Activated T-helper 2 cell treated with anti-CD3 and anti-CD28 coated beads, Interferon-gamma antibody, Interleukin-2, Interleukin-4, amounts not matched to agents 10 μg/mL and 5 μg/mL and 100 μg/mL, durations not matched to agents 14 hours and 24 hours and 36 hours (primary cell): ENCODE measurements around the gene AKAP13. TPM values are rescaled to one million over a fixed set of nuclear protein-coding genes. Genes with fewer than 3 reads are reported as not detected.
"Not testable (repeated sequence)": the region's sequence is repeated elsewhere in the genome, so short reads cannot be mapped to it uniquely, and the experiment has no call there.

Experiments
- DNase-seq: peaks from one replicate; pipeline ENCODE4 v3.0.0; 2021; ENCODE audit warnings: low spot score
- H3K27ac Mint-ChIP-seq: one replicate; pipeline ENCODE4 v1.8.0; 2021; ENCODE audit warnings: mixed read lengths
- H3K27me3 Mint-ChIP-seq: one replicate; pipeline ENCODE4 v1.8.0; 2021; ENCODE audit warnings: low read depth, mixed read lengths
- H3K36me3 Mint-ChIP-seq: one replicate; pipeline ENCODE4 v1.8.0; 2021; ENCODE audit warnings: low read depth, mixed read lengths
- H3K4me1 Mint-ChIP-seq: one replicate; pipeline ENCODE4 v1.8.0; 2021; ENCODE audit warnings: low read depth, mixed read lengths
- H3K4me3 Mint-ChIP-seq: one replicate; pipeline ENCODE4 v1.8.0; 2021; ENCODE audit warnings: low read depth, mild to moderate bottlenecking, moderate library complexity, mixed read lengths
- H3K9me3 Mint-ChIP-seq: one replicate; pipeline ENCODE4 v1.8.0; 2021; ENCODE audit warnings: mixed read lengths
- intact Hi-C: fragments of 100-400 bp; cut with micrococcal nuclease; formaldehyde crosslinking; loops from one replicate; pipeline ENCODE4 v1.15.1; 2023
- total RNA-seq: library from RNA; stranded (reverse); gene quantifications from 2 replicates; pipeline ENCODE4 v1.2.3, GENCODE V29; 2022

The AKAP13 gene
- total RNA-seq, 1 donor from 2014 or later: 92.1 TPM

DNA sequence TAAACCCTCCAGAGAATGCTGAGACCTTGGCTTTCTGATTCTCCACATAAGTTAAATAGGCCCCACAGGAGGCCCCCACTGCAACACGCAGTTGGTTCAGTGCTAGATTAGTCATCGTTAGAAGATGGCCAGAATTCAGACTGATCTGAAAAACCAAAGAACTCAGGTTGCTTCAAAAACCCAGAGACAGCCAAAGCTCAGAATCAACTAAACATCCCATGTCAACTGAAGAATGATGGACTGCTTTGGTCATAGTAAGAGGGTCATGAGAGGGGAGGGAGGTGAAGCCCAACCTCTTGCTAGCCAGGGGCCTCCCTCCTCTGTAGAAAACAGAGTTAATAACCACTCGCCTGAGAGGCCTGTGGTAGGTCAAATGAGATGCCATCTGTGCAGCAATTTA is 93.1 kb downstream of the AKAP13 start:
- peaks cover 49% of the 10 kb centered on the region for H3K4me1 Mint-ChIP-seq
- no peak overlapping the region for H3K4me3 Mint-ChIP-seq

DNA sequence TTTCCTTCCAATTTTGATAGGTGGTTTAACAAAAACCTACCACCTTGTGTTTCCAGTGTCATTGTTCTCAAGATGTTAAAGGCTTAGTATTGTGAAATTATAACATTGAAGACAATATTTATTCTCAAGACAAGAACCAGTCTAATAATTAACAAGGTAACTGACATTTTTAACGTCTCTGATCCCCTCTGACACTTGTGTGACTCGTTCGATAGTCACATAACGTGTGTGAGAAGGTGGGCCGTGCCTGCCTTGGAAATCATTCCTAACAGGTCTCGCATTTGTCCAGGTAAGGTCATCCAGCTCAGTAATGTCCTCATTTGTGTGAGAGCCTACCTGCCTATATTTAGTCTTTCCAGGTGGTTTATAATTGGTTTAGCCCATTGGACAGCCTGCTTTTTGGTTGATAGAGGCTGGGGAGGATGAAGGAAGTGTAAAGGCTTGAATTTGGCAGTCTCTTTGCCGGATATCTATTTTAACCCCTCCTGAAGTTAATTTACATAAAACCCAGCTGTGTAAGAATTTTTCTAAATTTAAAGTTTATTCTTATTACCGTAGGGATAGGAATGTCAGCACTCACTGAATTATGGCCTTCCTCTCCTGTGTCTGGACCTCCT is 94.4 kb downstream of the AKAP13 start:
- intact Hi-C loops: no loop called here
- Mint-ChIP-seq H3K4me3 (no peak overlapping the region), H3K4me1 (peaks cover 48% of the 10 kb centered on the region), H3K36me3 (no peaks in the 10 kb centered on the region), H3K27ac (no peak overlapping the region), H3K9me3 (no peaks in the 10 kb centered on the region), H3K27me3 (no peaks in the 10 kb centered on the region)
- no peak for DNase-seq

More for the DNA sequence above, 93.1 kb downstream of the AKAP13 start:
- H3K27me3 Mint-ChIP-seq: no peaks in the 10 kb centered on the region
- DNase-seq: no peak
- H3K9me3 Mint-ChIP-seq: no peaks in the 10 kb centered on the region
- no peaks in the 10 kb centered on the region for H3K36me3 Mint-ChIP-seq
- H3K27ac Mint-ChIP-seq: no peak overlapping the region
- intact Hi-C loops: no loop called here

DNA sequence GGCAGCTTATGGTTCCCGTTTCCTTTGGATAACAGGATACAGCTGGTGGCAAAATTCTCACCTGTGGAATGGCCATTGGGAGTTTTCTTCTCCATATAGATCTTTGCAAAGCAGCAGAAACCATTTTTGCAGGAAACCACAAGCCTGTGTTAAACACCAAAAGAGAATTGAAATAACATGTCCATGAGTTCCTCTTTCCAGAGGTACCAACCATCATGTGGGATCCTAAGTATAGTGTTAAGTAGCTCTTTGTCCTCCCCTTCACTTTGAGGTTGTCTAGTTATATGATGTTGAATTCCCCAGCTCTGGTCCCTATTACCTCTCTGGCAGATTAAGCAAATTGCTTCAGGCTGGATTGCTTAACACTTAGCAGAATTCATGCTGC is 94.9 kb downstream of the AKAP13 start:
- H3K27ac Mint-ChIP-seq: no peak overlapping the region
- no peak for DNase-seq
- H3K36me3 Mint-ChIP-seq: no peaks in the 10 kb centered on the region
- peaks cover 45% of the 10 kb centered on the region for H3K4me1 Mint-ChIP-seq
- H3K27me3 Mint-ChIP-seq: no peaks in the 10 kb centered on the region
- no peaks in the 10 kb centered on the region for H3K9me3 Mint-ChIP-seq
- H3K4me3 Mint-ChIP-seq: no peak overlapping the region
- intact Hi-C loops: no loop called here

DNA sequence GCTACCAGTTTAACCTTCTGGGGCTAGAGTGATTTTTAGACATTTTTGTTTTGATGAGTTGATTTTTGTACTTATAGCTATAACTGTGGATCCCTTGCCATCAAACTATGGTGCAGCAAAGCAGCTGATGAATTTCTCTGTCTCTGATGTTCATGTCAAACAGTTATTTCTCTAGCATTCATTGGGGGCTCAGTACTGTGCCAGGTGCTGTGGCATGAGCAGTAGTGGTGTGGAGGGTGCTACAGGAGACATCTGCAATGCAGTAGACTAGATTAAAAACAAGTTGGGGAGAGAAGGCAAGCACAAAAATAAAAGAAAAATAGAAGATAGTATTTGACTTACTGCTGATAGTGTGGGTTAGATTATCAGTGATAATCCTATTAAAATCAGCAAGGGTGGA is 95.3 kb downstream of the AKAP13 start:
- no peak overlapping the region for H3K27ac Mint-ChIP-seq
- DNase-seq: no peak
- intact Hi-C loops: no loop called here
- H3K27me3 Mint-ChIP-seq: no peaks in the 10 kb centered on the region
- H3K4me1 Mint-ChIP-seq: peaks cover 41% of the 10 kb centered on the region
- no peak overlapping the region for H3K4me3 Mint-ChIP-seq
- H3K9me3 Mint-ChIP-seq: no peaks in the 10 kb centered on the region
- no peaks in the 10 kb centered on the region for H3K36me3 Mint-ChIP-seq

DNA sequence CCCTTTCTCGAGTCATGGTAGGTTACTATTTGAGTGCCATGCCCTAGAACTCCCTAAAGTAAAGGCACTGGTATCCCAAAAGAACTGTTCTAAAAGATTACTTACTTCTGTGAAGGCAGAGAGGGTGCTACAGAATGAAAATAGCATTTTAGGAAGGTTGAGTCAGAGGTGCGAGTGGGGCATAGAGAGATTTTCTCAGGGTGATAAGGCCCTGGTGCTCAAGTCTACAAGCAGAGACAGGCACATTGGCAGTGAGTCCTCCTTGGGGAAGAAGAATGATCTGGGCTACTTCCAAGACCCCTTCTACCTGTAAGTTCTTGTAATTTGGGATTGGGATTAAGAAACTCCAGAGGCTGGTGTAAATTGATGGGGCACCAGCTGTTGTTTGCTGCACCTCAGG is 96.7 kb downstream of the AKAP13 start:
- H3K36me3 Mint-ChIP-seq: no peaks in the 10 kb centered on the region
- peaks cover 49% of the 10 kb centered on the region for H3K4me1 Mint-ChIP-seq
- no peak overlapping the region for H3K4me3 Mint-ChIP-seq
- DNase-seq: no peak
- H3K27ac Mint-ChIP-seq: no peak overlapping the region
- H3K27me3 Mint-ChIP-seq: no peaks in the 10 kb centered on the region
- H3K9me3 Mint-ChIP-seq: no peaks in the 10 kb centered on the region
- intact Hi-C loops: no loop called here

DNA sequence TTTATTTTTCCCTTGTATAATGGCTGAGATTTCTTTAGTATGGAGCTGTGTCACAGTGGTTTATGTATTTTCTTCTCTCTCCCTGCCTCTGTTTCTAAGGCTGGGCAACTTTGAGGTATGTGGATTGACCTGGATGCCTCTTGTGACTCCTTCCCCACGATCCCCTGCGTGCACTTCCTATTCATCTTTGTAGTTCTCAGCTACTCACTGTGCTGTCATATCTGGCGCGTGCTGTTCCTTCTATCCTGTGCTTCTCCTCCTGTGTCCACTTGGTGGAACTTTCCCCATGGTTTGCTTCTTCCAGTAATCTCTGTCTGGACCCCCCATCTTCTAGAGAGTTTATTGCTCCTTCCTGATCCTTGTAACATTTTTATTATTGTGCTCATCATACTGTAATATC is 97.3 kb downstream of the AKAP13 start:
- no peak for DNase-seq
- Mint-ChIP-seq H3K36me3 (no peaks in the 10 kb centered on the region), H3K4me1 (peaks cover 53% of the 10 kb centered on the region), H3K27ac (no peak overlapping the region), H3K9me3 (no peaks in the 10 kb centered on the region), H3K4me3 (no peak overlapping the region), H3K27me3 (no peaks in the 10 kb centered on the region)
- intact Hi-C loops: no loop called here

DNA sequence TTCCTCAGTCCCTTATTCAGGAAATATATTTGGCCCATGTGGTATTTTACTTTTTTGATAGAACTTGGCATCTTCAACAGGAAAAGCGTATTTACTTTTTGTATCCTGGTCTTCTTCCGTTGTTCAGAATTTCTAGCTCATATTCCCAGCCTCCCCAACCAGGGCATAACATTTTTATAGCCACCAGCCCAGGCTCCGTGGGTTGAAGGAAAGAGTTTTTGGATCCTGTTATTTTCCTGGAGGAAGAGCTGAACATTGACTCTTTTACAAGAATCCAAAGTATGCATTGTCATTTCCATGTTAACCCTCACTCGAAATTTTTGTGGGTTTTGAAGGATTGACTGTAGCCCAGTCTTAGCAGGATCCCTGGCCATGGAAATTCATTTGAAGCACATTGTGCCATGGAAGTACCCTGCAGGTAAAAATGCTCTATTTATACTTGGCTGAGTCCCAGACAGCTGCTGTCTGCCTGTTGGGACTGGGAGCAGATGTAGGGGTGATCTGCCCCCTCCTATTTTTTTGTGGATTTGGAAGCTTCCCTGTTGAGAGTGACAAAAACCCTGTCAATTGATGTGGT is 98.8 kb downstream of the AKAP13 start:
- Mint-ChIP-seq H3K4me1 (peaks cover 44% of the 10 kb centered on the region), H3K4me3 (no peak overlapping the region), H3K9me3 (no peaks in the 10 kb centered on the region), H3K27ac (no peak overlapping the region), H3K36me3 (no peaks in the 10 kb centered on the region), H3K27me3 (no peaks in the 10 kb centered on the region)
- intact Hi-C loops: no loop called here
- DNase-seq: no peak

DNA sequence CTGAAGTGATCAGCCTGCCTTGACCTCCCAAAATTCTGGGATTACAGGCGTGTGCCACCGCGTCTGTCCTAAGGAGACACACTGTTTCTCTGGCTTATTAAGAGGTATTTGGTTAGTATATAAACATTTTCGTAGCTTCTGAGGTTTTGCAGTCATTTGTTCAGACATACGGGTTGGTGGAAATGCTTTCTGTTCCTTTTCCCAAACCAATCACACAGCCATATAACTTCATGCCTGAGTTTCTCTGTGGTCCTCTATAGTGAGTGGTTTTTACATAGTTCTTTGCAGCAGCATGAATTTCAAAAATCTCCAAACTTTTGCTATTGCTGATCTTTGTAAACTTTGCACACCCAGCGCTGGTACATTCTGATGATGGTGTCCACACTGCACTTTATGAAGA is 100.5 kb downstream of the AKAP13 start:
- Mint-ChIP-seq H3K36me3 (peaks cover 2% of the 10 kb centered on the region), H3K9me3 (no peaks in the 10 kb centered on the region), H3K4me3 (no peak overlapping the region), H3K4me1 (peaks cover 38% of the 10 kb centered on the region), H3K27me3 (no peaks in the 10 kb centered on the region), H3K27ac (peak overlapping the region; percentile 5)
- intact Hi-C loops: no loop called here
- DNase-seq: no peak

DNA sequence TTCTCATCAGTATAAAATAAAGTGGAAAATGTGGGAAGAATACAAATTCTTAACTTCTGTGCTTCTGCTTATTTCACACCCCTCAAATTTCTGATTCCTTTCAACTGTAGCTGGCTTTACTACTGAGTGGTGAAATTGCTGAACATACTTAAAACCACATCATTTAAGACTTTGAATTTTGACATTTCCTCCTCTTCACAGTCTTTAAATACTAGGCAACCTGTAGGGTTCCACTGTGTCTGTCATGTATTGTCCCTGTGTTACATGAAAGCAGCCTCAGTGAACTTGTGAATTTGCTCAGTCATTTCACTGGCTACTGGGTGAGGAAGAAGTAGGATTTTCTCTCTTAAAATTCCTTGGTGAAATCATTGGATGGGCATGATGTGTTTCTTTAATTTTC is 101.1 kb downstream of the AKAP13 start:
- H3K9me3 Mint-ChIP-seq, intact Hi-C loops, H3K36me3 Mint-ChIP-seq, H3K27me3 Mint-ChIP-seq, DNase-seq, H3K4me3 Mint-ChIP-seq: not testable (repeated sequence)
- H3K4me1 Mint-ChIP-seq: peaks cover 42% of the 10 kb centered on the region
- H3K27ac Mint-ChIP-seq: peak overlapping the region; percentile 29

DNA sequence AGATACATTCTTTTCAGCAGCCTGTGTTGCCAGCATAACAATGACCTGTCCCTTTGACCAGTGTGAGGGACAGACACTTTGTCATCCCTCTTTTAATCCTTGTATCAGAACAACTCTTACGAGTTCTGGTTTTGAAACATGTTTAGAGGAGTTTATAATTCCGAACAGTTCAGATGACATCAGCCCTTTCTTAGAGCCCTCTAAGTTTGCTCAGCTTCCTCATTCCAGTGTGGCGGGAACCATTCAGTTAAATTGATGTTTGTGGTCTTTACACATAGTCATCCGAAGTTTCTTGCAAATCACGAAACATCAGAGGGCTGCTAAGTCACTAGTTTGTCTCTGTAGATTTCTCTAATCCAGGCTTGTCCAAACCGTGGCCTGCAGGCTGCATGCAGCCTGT is 102.5 kb downstream of the AKAP13 start:
- Mint-ChIP-seq H3K27ac (no peak overlapping the region), H3K4me3 (no peak overlapping the region), H3K4me1 (peaks cover 35% of the 10 kb centered on the region), H3K27me3 (no peaks in the 10 kb centered on the region), H3K36me3 (peaks cover 4% of the 10 kb centered on the region), H3K9me3 (no peaks in the 10 kb centered on the region)
- intact Hi-C loops: no loop called here
- no peak for DNase-seq

DNA sequence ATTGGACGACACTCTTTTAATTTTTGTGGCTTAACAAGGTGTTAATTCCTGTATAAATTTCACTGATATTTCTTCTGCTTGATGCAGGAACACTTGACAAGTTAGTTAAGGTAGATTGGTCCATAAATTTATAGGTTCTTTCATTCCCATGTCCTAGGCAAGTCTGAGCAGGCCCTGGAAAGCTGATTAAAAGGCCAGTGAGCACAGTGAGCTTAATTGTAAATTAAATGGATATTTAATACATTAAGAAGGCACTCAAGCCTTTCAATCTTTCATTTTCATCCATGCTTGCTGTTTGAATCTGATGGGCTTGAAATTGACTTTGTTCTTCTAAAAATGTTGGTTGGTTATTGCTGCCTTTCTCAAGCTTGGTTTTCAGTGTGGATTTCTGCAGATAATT is 103.6 kb downstream of the AKAP13 start:
- H3K4me1 Mint-ChIP-seq: peaks cover 43% of the 10 kb centered on the region
- H3K27ac Mint-ChIP-seq, DNase-seq, H3K27me3 Mint-ChIP-seq, H3K36me3 Mint-ChIP-seq, H3K4me3 Mint-ChIP-seq, intact Hi-C loops, H3K9me3 Mint-ChIP-seq: not testable (repeated sequence)

DNA sequence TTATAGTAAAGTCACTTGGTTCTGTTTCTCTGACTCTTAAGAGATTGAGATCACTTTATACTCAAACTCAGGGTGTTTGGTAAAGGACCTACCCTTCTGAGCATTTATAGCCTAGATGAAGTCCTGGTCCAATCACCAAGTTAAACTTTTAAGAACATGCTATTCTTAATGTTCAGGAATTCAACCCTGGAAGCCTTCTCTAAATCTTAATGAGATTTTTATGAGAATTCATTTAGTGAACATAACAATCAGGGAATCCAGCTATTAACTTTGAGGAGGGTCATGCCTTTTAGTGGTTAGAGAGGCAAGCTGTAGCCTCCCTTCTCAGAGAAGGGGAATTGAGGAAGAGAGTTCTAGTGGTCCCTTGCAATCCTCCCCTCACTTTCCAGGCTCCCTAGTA is 104.5 kb downstream of the AKAP13 start:
- intact Hi-C loops: loop anchor here (5.0 kb wide), 1 partner anchor 132 kb away; no protein-coding TSS in a partner anchor
- not testable (repeated sequence) for H3K36me3 Mint-ChIP-seq, H3K27me3 Mint-ChIP-seq, DNase-seq, H3K27ac Mint-ChIP-seq, H3K4me3 Mint-ChIP-seq, H3K9me3 Mint-ChIP-seq
- H3K4me1 Mint-ChIP-seq: peaks cover 53% of the 10 kb centered on the region

DNA sequence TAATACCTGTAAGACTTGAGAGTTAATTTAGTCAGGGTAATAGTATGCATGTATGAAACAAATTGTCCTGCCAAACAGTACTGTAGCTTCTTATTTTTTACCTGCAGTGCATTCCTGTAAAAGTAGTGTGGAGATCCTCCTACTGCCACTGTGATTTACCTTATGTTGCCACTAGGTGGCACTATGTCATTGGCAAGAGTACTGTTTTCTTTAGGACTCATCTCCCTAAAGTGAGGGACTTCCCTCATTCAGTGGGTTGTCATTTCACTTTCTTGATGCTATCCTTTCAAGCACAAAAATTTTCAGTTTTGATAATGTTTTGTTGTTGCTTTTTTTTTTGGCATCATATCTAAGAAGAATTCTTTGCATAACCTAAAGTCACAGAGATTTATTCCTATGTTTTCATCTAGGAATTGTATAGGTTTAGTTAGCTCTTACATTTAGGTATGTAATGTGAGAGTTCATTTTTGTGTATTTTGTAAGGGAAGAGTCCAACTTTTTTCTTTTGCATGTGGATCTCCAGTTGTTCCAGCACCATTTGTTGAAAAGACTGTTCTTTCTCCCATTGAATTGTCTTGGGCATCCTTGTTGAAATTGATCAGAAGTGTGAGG is 105.7 kb downstream of the AKAP13 start:
- Mint-ChIP-seq H3K9me3 (no peaks in the 10 kb centered on the region), H3K27ac (no peak overlapping the region), H3K4me3 (no peak overlapping the region), H3K36me3 (peaks cover 9% of the 10 kb centered on the region), H3K27me3 (no peaks in the 10 kb centered on the region), H3K4me1 (peaks cover 60% of the 10 kb centered on the region)
- DNase-seq: peak; percentile 40
- intact Hi-C loops: loop anchor here (2.0 to 5.0 kb wide), 5 partner anchors 15 to 355 kb away; no protein-coding TSS in a partner anchor
